EH (cell line): ENCODE measurements around the gene LRRC59.

Experiments
- DNase-seq: peaks from one replicate; pipeline ENCODE4 v3.0.0-alpha.2; 2015; ENCODE audit warnings: low read depth

Gene LRRC59

DNA sequence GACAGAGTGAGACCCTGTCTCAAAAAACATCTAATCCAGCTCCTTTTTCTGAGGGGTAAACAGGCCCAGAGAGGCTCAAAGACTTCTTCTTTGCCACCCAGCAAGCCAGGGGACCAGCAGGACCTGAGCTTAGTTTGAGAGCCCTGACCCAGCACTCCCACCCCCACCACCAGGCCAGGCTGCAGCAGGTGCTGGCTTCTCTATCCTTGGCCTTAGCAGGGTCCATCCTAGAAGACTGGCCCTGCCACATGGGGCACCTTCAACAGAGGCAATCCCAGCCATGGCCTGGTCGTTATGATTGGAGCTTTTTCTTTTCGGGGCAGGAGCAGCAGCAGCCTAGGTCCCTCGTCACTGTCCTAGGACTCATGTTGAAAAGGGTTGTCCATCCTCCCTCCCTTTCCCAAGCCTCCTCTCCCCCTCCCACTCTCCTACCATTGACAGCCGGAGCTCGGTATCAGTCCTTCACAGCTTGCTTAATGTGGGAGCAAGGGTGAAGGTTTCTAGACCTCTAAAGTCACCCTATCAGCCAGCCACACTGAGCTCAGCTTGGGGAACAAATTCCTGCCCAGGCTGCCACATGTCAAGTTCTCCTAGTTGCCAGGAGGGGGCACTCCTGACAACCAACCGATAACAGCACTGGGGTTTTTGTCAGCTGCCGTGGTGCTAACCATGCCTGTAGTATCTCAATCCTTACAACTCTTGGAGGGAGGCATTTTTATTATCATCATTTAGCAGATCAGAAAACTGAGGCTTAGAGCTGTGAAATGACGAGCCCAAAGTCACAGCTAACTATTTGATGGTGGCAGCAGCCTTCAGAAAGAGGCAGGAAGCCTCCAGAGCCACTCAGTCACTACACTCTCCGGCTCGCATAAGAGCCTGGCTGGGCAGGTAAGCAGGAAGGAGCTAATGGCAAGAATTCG, 35.5 kb downstream of the LRRC59 start:
- DNase-seq, result peak; percentile 74

DNA sequence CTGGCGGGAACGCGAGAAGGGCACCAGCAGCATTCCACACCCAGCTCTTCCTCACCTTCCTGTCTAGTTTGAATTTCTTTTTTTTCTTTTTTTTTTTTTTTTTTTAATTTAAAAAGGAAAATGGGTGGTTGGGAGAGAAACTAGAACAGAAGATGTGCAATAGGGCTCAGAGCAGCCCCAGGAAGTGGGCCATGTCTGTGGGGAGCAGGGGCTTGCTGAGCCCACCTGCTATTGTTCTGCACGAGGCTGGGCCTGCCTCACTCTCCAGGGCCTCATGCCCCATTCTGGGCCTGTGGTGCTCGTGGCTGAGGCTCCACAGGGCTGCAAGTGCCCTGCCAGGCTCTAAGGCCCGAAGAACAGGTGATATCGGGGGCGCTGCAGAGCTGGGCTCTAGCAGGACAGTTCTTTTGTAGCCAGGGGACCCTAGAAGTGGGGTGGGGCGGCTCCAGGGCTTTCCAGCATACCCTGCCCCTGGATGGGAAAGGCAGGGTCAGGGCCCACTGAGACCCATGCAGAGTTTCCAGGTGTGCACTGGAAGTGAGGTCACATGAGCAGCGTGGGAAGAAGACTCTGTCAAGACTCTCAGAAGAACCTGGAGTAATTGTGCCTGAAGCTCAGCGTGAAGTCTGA, 36.7 kb downstream of the LRRC59 start:
- no peak for DNase-seq

DNA sequence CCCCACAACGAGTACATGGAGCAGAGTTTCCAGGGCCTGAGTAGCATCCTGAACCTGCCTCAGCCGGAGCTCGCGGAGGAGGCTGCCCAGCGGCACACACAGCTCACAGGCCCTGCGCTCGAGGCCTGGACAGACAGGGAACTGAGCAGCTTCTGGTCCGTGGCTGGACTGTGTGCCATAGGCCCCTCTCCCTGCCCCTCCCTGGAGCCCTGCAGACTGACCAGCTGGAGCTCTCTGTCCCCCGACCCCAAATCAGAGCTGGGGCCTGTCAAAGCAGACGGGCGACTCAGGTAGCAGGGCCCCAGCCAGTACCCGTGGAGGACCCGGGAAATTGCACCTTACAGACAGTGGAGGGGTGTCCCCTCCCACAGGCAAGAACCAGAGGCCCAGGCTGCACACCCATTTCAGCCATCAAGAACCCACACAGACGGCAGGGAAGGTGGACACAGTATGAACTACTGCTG, 37.3 kb downstream of the LRRC59 start:
- DNase-seq, result no peak

DNA sequence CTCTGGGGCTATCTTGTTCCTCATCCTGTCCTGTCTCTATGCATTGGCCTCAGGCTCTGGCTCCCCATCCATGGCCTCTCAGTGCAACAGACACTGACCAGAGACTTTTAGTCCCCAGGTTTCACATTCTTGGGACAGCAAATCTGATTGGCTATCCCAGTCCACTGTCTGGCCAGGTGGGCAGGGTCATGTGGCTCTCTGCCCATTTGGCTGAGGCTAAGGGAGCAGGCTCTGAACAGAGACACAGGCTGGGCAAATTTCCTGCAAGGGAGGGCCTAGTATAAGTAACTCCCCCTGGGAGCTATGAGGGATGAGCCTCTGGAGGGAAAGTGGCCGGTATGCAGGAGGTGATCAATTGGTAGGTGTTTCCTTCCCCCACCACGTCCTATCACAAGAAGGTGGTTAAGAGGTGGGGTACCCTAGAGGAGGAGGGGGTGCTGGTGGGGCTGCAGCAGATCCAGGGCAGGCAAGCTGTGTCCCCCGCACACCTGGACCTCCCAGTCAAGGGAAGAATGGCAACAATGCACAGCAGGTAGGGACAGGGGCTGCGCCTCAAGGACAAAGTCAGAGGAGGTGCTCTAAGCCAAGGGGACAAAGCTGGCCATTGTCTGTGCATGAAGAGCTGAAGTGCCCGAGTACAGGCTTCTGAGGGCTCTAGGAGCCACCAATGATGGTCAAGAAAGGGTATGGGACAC, 38.2 kb downstream of the LRRC59 start:
- no peak for DNase-seq

DNA sequence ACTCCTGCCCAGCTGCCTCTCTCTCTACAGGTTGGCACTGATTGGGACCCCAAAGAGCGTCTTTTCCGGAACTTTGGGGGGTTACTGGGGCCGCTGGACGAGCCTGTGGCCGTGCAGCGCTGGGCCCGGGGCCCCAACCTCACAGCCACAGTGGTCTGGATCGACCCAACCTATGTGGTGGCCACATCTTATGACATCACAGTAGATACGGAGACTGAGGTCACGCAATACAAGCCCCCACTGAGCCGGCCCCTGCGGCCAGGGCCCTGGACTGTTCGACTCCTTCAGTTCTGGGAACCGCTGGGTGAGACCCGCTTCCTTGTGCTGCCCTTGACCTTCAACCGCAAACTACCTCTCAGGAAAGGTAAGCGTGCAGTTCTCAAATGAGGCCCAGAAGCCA, 39.1 kb downstream of the LRRC59 start:
- no peak for DNase-seq

DNA sequence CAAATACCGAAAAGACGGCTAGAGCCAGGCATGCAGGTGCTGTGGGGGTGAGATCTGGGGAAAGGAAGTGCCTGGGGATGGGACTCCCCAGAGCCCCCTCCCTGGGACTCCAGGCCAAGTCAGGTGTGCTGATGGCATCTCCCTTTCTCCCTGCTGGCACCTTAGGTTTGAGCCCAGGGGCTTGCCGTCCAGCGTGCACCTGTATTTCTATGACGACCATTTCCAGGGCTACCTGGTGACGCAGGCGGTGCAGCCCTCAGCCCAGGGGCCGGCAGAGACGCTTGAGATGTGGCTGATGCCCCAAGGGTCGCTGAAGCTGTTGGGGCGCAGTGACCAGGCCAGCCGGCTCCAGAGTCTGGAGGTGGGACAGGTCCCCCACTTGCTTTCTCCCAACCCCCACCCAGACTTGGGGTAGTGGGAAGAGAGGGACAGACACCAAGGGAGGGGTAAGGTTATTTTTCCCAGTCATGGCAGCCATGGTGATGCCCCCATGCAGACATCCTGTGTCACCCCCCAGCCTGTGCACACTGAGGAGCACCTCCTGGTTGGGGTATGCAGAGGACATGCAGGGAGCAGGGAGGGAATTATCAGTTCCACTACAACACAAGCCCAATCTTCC, 40.3 kb downstream of the LRRC59 start:
- DNase-seq, result no peak

DNA sequence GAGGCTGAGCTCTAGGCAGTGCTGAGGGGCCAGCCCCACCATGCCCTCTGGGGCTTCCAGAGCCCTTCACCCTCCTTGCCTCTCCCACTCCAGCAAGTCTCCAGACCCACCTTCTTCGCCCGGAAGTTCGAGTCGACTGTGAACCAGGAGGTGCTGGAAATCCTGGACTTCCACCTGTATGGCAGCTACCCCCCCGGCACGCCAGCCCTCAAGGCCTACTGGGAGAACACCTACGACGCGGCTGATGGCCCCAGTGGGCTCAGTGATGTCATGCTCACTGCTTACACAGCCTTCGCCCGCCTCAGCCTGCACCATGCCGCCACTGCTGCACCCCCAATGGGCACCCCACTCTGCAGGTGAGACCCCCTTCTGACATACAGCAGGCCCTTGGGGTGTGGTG, 40.9 kb downstream of the LRRC59 start:
- DNase-seq, result no peak

DNA sequence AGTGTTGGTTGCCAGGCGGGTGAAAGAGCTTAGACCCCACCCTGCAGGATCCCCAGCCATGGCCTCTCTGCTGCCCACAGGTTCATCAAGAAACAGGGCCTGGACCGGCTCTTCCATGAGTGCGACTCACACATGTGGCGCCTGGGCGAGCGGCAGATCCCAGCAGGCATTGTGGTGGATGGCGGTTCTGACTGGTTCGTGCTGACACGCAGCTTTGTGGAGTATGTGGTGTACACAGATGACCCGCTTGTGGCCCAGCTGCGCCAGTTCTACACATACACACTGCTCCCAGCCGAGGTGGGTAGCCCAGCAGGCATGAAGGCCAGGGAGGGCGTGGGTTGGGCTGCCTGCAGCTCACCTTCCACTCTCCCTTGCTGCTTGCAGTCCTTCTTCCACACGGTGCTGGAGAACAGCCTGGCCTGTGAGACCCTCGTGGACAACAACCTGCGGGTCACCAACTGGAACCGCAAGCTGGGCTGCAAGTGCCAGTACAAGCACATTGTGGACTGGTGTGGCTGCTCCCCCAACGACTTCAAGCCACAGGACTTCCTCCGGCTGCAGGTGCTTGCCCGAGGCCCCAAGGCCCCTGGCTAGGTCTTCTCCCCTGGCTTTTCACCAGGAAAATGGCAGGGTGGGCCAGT, 41.5 kb downstream of the LRRC59 start:
- DNase-seq, result no peak

DNA sequence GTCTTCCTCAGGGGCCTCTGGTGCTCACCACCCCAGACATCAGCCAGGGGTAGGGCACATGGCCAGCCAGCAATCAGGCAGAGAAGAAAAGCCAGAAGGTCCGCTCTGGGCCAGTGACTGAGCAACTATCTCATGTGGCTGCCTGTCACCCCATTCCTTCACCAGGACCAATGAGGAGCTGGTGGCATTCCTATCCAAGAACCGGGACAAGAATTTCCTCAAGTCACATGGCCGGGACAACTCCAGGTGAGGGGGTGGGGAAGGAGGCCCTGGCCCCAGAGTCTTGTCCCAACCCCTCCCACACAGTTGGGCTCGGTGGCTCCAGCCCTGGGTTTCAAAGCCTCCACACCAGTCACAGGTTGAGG, 42.0 kb downstream of the LRRC59 start:
- DNase-seq, result no peak

DNA sequence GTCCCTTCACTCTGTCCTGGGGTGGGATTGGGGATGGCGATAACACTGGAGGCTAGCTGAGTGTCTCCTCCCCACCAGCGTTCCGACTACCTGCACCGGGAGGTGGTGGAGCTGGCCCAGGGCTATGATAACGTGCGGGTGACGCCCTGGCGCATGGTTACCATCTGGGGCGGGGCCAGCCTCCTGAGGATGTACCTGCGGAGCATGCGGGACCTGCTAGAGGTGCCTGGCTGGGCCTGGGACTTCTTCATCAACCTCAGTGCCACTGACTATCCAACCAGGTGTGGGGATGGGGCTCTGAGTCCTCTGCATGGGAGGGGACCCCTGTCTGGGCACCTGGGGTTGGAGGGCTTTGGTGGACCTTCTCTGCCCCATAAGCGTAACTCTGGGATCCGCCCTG, 42.5 kb downstream of the LRRC59 start:
- no peak for DNase-seq

DNA sequence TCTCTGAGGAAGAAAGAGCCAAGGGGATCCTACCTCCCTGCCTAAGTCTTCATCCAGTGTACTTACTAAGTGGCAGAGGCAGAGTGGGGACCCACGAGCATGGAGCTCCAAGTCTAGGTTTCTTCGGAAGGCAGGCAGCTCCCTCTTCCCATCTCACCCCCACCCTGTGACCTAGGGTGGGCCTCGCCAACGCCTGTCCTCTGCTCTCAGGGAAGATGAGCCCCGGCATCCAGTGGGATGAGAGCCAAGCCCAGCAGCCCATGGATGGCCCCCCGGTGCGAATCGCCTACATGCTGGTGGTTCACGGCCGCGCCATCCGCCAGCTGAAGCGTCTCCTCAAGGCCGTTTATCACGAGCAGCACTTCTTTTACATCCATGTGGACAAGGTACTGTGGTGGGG, 43.1 kb downstream of the LRRC59 start:
- no peak for DNase-seq

DNA sequence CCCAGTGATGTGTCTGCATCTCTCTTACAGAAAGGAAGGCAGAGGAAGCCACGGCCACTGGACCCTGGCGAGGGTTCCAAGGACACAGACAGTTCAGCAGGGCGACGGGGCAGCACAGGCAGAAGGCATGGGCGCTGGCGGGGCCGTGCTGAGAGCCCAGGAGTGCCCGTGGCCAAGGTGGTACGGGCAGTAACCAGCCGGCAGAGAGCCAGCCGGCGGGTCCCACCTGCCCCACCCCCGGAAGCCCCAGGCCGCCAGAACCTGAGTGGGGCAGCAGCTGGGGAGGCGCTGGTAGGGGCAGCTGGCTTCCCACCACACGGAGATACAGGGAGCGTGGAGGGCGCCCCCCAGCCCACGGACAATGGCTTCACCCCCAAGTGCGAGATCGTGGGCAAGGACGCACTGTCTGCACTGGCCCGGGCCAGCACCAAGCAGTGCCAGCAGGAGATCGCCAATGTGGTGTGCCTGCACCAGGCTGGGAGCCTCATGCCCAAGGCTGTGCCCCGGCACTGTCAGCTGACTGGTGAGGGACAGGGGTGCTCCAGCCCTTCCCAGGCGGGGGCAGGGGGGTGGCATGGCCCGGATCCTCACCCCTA, 43.6 kb downstream of the LRRC59 start:
- no peak for DNase-seq

DNA sequence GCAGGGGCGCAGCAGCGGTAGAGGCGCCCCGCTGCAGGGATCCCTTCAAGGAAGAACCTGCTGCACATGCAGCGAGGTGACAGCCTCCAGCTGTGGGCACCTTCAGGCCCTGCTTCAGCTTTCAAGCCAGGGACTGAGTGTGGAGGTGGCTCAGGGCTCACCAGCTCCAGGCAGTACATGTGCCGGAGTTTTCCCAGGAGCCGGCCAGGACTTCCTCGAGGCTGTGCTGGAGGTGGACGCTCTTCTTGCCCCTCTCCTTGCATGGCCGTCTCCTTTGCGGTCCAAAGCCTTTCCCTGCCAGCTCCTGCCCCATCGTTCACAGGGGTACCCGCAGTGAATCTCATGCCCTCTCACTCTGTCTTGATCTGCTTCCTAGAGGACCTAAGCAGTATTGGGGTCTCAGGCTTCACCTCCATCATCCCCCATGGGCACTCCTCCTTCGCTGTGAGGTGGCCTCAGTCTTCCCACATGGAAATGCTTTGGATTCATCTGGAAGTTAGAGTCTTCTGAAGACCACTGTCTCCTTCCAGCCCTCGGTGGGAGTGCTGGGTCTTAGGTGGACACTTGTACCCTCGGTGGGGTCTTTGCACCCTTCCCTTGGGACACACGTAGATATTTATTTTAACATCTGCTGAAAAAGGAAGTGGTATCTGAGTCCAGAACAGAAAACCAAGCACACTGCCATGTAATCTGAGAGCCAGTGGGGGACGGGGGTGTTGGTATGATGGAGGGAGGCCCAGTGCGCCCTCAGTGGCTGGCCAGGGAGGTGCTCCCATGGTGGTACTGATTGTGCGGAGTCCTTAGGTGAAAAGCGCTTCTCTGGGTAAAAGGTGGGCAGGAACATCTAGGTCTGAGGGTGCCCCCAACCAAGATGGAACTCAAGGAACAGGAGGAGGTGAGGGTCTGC, 44.4 kb downstream of the LRRC59 start:
- no peak for DNase-seq

DNA sequence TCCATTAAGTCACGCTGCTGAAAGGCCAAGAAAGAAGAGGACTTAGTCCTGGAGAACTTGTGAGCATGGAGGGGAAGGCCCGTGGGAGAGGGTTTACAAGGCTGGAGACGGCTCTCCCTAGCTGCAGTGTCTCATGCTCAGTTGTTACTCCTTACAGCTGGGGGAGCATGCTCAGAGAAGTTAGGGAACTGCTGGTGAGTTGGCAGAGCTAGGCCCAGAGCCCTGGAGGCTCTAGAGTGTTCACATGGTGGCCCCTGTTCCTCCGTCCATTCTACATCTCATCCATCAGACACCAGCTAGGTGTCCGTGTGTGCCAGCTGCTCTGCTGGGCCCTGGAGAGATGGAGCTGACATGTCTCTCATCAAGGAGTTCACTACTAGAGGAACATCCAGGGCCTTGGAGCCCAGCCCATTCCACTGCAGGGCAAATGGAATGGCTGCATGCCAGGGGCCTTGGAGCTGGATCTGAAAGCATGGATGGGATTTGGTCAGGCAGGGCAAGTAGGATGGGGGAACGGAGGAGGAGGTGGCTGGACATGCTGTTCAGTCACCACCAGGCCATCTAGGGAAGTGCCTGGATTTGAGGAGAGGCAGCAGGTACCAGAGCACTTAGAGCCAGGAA, 45.1 kb downstream of the LRRC59 start:
- DNase-seq, result peak; percentile 61

DNA sequence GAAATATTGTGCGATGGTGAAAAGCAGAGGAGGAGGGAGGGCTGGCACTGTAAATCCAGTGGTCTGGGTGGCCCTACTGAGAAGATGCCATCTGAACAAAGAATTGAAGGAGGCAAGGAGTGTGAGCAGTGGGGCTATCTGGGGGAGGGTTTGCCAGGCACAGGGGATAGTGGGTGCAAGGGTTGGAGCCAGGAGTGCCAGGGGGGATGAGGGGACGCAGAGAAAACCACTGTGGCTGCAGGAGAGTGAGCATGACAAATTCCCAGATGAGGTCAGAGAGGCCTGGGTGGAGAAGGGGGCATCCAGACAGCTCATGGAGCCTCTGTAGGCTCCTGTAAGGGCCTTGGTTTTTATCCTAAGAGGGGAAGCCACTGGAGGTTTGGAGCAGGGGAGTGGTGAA, 46.6 kb downstream of the LRRC59 start:
- no peak for DNase-seq

DNA sequence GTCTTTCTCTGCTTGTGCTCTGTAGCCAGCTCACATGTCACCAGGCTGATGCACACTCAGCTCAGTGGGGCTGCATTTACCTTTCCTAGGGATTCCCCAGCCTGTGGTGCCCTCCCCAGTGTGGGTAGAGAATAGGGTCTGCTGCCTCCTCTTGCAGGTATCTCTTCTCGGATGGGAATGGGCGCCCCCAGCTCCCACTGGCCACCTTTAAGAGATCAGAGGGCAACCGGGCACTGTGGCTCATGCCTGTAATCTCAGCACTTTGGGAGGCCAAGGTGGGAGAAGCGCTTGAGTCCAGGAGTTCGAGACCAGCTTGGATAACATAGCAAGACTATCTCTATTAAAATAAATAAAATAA, 48.1 kb downstream of the LRRC59 start:
- DNase-seq, result no peak

DNA sequence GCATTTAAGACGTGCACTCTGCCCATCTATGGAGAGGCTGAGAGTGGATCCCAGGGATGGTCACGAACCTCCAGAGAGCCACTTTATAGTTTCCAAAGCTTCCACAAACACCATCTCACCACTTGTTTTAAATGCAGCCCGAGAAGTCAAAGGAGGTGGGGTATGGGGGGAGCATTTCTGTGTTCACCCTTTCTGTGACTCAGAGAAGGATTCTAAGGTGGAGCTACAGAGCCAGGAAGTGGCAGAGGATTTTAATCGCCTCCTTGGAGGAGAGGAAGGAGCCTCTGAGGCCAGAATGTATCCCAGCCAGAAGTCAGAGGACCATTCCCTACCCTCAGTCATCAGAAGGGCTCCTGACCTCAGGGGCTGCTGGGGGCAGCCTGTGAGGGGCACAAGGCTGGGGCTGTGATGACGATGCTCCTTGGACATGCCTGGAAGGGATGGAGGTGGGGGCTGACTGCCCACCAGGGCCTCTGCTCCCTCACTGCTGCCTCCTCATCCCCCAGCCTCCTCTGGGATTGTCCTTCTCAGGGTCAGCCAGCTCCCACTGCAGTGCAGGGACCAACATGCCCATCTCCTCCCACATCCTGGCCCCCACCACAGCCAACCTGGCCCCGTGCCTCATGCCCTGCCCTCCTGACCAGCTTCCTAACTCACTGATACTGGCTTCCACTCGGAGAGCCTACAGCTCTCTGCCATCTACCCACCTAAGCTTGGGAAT, 48.6 kb downstream of the LRRC59 start:
- DNase-seq, result peak; percentile 75

DNA sequence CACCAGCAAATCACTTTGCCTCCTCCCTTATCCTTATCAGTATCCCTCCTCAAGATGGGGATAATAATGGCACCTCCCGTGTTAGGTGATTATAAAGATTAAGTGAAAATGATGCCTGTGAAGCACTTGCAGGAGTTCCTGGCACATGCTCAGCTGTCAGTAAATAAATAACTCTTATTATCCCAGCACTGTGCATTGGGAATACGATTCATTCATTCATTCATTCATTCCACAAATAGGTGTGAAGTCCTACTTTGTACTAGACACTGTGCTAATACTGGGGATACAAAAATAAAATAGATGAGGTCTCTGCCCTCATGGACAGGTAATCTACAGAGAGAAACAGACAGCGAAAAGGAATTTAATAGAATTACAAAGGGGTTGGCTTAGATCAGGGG, 49.4 kb downstream of the LRRC59 start:
- DNase-seq, result no peak

DNA sequence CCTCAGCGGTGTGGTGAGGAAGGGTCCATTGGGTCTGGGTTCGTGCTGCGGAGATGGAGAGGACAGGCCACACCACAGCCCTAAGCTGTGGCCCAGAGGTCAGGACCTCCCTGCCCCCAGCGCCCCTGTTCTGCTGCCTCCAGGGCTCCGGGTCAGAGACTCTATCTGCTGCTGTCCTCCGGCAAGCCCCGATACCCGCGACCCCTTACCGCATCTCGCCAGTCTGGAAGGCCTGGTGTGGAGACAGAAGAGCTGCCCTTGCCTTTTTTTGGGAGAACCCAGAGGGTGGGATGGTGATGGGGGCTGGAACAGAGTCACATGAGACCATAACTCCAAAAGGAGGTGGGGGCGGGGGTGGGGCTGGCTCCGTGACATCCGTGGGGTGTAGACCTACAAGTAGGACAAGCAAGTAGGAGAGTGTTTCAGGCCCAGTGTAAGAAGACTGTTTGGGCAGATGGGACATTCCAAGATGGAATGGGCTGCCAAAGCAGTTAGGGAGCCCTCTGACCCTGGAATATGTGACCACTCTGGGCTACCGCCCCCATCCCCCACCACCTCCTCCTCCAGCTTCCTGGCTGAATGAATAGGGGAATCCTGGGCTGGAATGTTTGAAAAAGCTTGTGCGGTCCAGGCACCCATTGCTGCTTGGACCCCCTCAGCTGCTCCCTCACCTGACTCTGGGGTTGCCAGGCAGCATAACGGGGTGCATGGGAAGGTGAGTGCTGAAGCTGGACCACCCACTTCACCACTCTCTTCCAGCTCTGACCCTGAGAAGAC, 50.0 kb downstream of the LRRC59 start:
- DNase-seq, result no peak
